KMS-11 (cell line): ENCODE data around the gene MYBPC2.

Experiments
- H2AFZ ChIP-seq: fragments of 200-600 bp; sonication (generic); 2 replicates; pipeline ENCODE4 v1.6.1; 2016; ENCODE audit warnings: antibody characterized with exemption, mixed run types, low read depth
- H3K27ac ChIP-seq: fragments of 200-600 bp; sonication (generic); 2 replicates; pipeline ENCODE4 v1.6.1; 2016; ENCODE audit warnings: mild to moderate bottlenecking, mixed run types
- H3K27me3 ChIP-seq: fragments of 200-600 bp; sonication (generic); 2 replicates; pipeline ENCODE4 v1.6.1; 2017; ENCODE audit warnings: mild to moderate bottlenecking, low read depth, mixed run types, moderate library complexity; ENCODE audit not compliant: insufficient read depth
- H3K36me3 ChIP-seq: fragments of 200-600 bp; sonication (generic); 2 replicates; pipeline ENCODE4 v1.6.1; 2017; ENCODE audit warnings: mild to moderate bottlenecking, mixed run types; ENCODE audit not compliant: insufficient read depth
- H3K4me1 ChIP-seq: fragments of 200-600 bp; sonication (generic); 2 replicates; pipeline ENCODE4 v1.6.1; 2016; ENCODE audit warnings: mild to moderate bottlenecking, low read depth, mixed run types; ENCODE audit not compliant: poor library complexity, severe bottlenecking
- H3K4me2 ChIP-seq: fragments of 200-600 bp; sonication (generic); 2 replicates; pipeline ENCODE4 v1.7.0; 2016; ENCODE audit warnings: mild to moderate bottlenecking, mixed run types
- H3K4me3 ChIP-seq: fragments of 200-600 bp; sonication (generic); IDR thresholded peaks from 2 replicates; pipeline ENCODE4 v1.6.1; 2017; ENCODE audit warnings: low read depth, low read length, mixed read lengths; ENCODE audit not compliant: insufficient read depth
- H3K79me2 ChIP-seq: fragments of 200-600 bp; sonication (generic); 2 replicates; pipeline ENCODE4 v1.6.1; 2016; ENCODE audit warnings: low read depth, mixed run types; ENCODE audit not compliant: insufficient read depth
- H3K9ac ChIP-seq: fragments of 200-600 bp; sonication (generic); 2 replicates; pipeline ENCODE4 v1.6.1; 2016; ENCODE audit warnings: mild to moderate bottlenecking, mixed run types
- H4K20me1 ChIP-seq: fragments of 200-600 bp; sonication (generic); 2 replicates; pipeline ENCODE4 v1.6.1; 2016; ENCODE audit warnings: mild to moderate bottlenecking, mixed run types; ENCODE audit not compliant: insufficient read depth
- CTCF ChIP-seq: fragments of 200-600 bp; sonication (generic); conservative IDR thresholded peaks from 2 replicates; pipeline ENCODE4 v1.6.1; 2017; ENCODE audit warnings: low read depth, mild to moderate bottlenecking, antibody characterized with exemption, low read length, moderate library complexity, mixed read lengths

The MYBPC2 gene

GRCh38 chr19:50459638-50460037 is 26.9 kb downstream of the MYBPC2 start:
- Histone ChIP-seq H3K4me1 (no peaks in the 10 kb centered on the region), H3K79me2 (no peaks in the 10 kb centered on the region), H4K20me1 (no peaks in the 10 kb centered on the region), H3K9ac (no peak overlapping the region), H3K4me3 (no peak overlapping the region), H3K27me3 (peaks cover 48% of the 10 kb centered on the region), H2AFZ (no peak overlapping the region), H3K36me3 (no peaks in the 10 kb centered on the region), H3K27ac (no peak overlapping the region), H3K4me2 (no peak overlapping the region)
- no peak for TF ChIP-seq CTCF

- Histone ChIP-seq H3K79me2 (no peaks in the 10 kb centered on the region), H4K20me1 (no peaks in the 10 kb centered on the region), H3K4me1 (no peaks in the 10 kb centered on the region), H3K9ac (no peak overlapping the region), H2AFZ (0 out of 2 replicates have a peak overlapping the region, but pooled peaks have one; percentile 26), H3K27ac (no peak overlapping the region), H3K27me3 (peaks cover 47% of the 10 kb centered on the region), H3K4me2 (no peak overlapping the region), H3K4me3 (no peak overlapping the region), H3K36me3 (no peaks in the 10 kb centered on the region)
- no peak for TF ChIP-seq CTCF
Measured at GRCh38 chr19:50460161-50460765, 27.6 kb downstream of the MYBPC2 start.

GRCh38 chr19:50461066-50461875 is 28.6 kb downstream of the MYBPC2 start:
- no peak overlapping the region for H3K4me2 ChIP-seq
- H3K4me1 ChIP-seq = no peaks in the 10 kb centered on the region
- peak overlapping the region; percentile 48; the same call in 1 of the 2 replicates for H2AFZ ChIP-seq
- no peaks in the 10 kb centered on the region for H3K79me2 ChIP-seq
- H4K20me1 ChIP-seq = no peaks in the 10 kb centered on the region
- no peak overlapping the region for H3K27ac ChIP-seq
- peaks cover 53% of the 10 kb centered on the region for H3K27me3 ChIP-seq
- H3K9ac ChIP-seq = no peak overlapping the region
- no peak overlapping the region for H3K4me3 ChIP-seq
- peak; percentile 87 for TF ChIP-seq CTCF
- H3K36me3 ChIP-seq = no peaks in the 10 kb centered on the region

- Histone ChIP-seq H3K4me2 (no peak overlapping the region), H3K4me3 (no peak overlapping the region), H3K9ac (no peak overlapping the region), H3K79me2 (no peaks in the 10 kb centered on the region), H3K4me1 (no peaks in the 10 kb centered on the region), H3K27ac (no peak overlapping the region), H3K27me3 (peaks cover 50% of the 10 kb centered on the region), H3K36me3 (no peaks in the 10 kb centered on the region), H2AFZ (no peak overlapping the region), H4K20me1 (no peaks in the 10 kb centered on the region)
- TF ChIP-seq CTCF = no peak
Measured at GRCh38 chr19:50462970-50463369, 30.3 kb downstream of the MYBPC2 start.
